Measurements from ENCODE around the gene ANKRD11.
"Not testable (repeated sequence)": the region's sequence is repeated elsewhere in the genome, so short reads cannot be mapped to it uniquely, and the experiment has no call there.

Gene ANKRD11

DNA sequence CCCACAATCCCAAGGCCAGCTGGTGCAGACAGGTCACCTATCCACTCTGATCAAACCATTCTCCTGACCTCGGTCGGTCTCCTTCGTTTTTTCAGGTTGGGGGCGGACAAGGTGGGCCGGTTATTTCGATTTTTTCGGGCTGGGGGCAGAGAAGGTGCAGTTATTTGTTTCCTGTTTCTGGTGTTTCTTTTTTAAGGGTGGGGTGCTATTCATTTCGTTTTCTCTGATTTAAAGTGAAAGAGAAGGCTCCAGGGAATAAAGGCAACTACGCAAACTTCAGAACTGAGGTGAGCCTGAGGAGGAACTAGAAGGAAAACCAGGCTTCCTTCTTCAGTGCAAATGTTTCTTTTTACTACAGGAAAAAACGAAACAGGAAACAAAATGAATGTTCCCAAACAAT, 64.8 kb downstream of the ANKRD11 start:
- no peak for DNase-seq

DNA sequence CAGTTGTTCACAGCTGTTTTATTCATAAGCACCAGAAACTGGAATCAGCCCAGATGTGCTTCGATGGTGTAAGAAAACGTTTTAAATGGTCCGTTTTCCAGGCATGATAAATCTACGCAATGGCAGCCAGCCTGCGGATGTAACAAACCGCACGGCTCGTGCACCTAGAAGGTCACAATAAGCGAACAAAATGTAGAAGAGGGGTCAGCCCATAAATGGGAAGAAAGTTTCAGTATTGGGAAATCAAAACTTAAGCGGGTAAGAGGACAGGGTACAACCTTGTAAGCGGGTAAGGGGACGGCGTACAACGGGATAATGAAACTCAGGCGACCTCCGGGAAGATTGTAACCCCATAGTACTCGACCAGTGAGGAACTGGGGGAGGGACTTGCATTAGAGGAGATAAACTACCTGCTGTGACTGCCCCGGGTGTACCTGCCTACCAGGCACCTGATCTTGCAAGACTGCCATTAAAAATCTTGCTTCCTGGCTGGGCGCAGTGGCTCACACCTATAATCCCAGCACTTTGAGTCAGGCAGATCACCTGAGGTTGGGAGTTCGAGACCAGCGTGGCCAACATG, 66.6 kb downstream of the ANKRD11 start:
- DNase-seq = no peak

DNA sequence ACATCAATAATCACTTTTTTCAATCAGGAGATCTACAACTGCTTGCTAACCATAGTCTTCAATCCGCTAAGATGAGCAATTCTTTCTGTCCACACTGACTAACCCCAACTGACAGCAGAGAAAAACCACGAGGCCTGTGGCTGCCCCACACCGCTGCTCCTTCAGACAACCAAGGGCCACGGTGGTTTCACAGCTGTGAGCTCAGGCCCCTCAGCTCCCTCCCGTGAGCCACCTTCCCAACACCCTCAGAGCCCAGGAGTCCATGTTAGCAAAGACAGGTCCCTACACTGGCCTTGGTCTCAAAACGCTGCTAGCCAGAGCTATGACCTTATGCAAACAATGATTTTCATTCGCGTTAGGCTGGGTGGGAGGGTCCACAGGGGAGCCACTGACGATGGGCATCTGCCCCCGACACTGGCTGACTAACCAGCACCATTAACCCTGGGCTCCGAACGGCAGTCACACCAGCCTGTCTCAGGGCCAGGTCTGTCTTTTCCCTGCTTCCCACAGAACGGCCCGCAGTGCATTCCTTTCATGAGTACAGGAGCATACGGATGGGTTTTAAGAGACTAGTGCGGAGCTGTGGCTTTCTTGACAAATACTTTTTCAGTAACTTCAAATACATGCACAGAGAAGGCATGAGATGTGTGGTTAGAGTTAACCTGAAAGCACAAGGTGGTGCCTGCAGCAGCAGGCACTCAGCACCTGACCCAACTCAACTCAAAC, 67.3 kb downstream of the ANKRD11 start:
- peak; percentile 36 for DNase-seq

DNA sequence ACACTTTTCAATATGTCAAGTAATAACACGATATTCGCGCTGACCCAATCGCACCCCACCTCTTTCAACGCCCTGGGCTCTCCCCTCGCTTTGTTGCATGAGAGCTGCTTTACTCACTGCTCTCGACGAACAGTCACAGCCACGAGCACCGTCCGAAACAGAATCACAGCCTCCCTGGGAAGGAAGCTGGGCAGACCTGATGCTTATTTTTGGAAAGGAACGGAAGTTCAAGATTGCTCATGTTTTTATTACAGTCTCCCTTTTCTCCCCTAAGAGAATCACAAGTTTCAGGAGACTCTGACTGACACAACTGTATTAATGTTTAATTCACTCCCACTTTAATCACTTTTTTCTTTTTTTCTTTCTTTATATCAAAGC, 67.8 kb downstream of the ANKRD11 start:
- DNase-seq = peak; percentile 42

DNA sequence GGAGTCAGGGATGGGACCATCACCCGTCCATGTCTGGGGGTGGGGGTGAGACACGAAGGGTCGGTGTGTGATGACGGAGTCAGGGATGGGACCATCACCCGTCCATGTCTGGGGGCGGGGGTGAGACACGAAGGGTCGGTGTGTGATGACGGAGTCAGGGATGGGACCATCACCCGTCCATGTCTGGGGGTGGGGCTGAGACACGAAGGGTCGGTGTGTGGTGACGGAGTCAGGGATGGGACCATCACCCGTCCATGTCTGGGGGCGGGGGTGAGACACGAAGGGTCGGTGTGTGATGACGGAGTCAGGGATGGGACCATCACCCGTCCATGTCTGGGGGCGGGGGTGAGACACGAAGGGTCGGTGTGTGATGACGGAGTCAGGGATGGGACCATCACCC, 69.1 kb downstream of the ANKRD11 start:
- DNase-seq = not testable (repeated sequence)

DNA sequence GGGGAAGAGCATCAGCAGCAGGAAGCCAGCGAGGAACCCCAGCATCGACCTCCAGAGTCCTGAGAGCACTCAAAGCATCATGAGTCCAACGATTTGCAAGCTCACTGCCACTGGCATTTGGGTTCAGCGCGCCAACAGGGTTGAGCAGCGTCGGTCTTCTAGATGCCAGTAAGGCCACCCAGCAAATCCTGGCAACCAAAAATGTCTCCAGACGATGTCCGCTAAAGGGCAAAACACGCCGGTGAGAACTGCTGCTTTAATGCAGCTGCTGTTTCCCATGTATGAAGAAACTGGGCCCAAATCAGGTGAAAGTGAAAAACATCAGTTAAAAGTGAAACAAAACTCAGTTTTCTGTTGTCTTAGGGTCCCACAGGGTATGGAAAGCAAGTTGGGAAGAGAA, 70.2 kb downstream of the ANKRD11 start:
- no peak for DNase-seq

DNA sequence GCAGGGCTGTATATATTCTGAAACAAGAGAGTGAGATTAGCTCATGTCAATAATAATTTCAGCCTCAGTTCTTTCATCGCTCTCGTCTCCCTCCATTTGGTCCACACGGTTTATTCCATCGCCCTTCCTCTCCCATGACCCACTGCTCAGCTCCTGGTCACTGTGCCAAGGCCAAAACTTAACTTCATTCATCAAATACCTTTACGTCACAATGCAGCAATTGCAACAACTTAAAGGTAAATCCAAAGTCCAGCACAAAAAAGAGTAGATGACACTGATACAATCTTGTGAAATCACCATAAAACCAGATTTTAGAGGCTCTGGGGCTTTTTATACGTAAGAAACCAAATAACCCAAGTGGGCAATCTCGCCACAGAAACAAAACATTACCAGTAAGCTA, 72.0 kb downstream of the ANKRD11 start:
- no peak for DNase-seq

DNA sequence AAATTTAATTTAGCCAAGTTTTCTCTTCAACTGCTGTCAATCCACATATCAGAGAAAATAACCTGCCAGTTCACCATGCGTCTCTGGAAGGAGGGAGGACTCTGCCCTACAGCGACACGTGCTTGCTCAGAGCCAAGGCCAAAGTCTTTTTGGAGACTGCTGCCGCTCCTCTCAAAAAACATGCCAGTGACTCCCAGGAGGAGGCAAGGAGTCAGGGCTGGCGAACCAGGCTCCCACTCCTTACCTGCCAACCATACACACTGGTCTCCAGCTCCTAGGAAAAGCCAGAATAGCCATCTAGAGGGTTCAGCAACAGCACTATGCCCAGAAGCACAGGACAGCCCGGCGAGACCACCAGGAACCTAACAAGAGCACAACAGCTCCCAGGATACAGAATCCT, 73.0 kb downstream of the ANKRD11 start:
- no peak for DNase-seq

DNA sequence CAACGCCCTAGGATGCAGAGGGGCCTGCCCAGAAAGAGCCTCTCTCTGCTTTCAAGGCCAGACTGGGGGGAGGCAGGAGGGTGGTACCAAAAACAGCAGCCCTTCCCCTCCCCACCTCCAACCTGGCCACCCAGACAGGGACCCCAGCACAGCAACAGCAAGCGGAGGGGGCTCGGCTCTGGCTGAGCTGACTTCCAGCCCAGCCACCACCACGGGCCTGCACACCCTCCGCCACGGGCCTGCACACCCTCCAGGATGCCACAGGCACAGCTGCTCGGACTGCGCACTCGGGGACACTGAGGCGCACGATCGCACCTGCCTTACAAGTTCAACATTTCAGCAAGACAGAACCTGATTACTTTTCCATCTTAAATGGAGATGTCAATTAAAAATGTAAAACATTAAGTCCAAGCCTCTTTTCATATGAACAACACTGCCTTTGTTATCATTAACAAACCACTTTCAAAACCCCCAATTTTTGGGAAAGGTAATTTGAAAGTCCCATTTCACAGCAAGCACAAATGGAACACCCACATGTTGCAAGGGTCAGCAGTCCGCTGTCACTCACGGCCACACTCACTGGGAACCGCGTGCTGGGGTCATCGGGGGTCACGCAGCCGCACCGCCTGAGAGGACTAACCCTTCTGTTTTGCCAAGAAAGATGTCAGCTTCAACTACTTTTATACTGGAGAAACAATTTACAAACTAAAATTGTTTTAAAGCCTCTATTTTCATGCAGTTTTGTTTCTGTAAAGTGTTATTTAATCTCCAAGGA, 76.4 kb downstream of the ANKRD11 start:
- no peak for DNase-seq

DNA sequence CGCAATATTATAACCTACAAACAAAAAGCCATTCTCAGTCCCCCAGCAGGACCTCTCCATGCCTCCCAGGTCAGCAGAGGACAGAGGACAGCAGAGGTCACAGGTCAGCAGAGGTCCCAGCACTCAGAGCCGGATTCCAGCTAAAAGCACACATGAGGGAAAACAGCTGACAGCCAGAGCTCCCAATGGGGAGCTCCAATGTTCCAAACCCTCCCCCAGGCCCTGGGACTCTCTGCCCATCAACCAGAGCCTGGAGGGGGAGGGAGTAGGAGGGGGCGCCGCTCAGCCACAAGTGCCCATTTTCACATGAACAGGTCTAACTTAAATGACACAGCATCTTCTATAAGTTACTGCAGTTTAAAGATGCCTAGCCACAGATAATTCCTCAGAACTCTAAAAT, 77.5 kb downstream of the ANKRD11 start:
- DNase-seq = no peak

DNA sequence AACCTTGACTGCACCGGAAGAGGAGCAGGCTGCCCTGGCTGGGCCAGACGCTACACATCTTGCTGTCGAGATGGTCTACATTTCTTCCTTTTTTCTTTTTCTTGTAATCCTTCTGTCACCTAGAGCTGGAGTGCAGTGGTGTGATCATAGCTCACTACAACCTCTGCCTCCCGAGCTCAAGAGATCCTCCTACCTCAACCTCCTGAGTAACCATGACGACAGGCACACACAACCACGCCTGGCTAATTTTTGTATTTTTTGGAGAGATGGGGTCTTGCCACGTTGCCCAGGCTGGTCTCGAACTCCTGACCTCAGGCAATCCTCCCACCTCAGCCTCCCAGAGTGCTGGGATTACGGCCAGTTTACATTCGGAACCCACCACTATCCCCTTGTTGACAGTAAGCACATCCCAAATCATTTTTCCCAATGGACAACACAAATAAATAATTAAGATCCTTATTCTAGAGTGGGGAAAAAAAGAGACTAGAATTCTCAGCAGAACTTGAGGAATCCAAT, 79.0 kb downstream of the ANKRD11 start:
- DNase-seq = no peak

DNA sequence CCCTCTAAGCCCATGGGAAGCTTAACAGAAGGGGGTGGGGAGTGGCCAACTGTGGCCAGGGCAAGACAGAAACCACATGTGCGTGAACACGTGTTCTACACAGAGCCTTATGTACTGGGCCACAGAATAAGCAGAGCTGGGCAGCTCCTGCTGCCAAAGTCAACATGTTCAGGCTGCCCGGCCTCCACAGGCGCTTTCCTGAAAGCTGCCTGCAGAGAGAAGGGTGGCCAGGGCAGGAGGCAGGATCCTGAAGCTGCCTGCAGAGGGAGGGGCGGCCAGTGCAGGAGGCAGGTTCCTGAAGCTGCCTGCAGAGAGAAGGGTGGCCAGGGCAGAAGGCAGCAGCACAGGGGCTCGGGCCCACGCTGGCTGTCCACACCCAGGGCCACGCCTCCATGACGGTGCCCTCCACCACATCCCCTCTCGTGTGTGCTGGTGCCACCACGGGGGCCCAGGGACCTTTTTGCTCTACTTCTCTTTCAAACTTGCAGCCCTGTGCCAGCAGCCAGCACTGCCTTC, 79.5 kb downstream of the ANKRD11 start:
- no peak for DNase-seq

DNA sequence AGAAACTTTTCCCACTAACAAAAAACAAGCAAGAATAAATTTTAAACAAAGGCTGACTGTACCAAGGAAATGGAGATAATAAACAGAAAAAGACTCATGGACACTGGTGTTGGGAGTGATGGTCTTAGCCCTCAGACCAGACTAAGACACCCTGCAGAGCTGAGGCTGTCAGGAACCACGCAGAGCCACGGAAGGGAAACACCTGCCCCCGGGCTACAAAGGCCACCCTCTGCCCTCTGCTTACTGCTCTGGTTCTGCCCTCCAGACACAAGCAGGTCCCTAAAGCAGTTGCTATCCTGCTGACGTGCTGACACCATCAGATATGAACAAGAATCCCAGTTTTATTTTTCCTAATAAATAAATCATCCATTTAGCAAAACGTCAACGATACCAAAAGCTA, 80.0 kb downstream of the ANKRD11 start:
- no peak for DNase-seq

DNA sequence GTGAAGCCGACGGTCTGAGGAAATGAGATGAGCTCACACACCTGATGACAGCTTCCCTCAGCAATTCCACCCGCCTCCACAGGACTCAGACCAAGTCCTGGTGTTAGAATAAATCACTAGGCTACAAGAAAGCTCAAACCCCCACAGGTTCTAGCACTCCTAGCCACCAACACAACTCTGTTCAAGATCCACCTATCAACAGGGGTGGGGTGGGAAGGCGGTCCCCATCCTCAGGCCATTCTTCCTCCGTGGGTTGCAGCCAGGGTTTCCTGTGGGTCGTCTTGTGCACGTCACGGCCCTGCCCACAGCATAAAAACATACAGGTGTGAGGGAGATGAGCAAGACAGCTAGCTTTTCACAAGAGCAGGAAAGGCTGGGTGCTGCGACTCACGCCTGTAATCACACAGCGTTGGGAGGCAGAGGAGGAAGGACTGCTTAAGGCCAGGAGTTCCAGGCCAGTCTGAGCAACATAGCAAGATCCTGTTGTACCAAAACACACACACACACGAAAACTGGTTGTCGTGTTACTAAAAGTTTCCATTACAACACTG, 81.1 kb downstream of the ANKRD11 start:
- peak; percentile 38 for DNase-seq

DNA sequence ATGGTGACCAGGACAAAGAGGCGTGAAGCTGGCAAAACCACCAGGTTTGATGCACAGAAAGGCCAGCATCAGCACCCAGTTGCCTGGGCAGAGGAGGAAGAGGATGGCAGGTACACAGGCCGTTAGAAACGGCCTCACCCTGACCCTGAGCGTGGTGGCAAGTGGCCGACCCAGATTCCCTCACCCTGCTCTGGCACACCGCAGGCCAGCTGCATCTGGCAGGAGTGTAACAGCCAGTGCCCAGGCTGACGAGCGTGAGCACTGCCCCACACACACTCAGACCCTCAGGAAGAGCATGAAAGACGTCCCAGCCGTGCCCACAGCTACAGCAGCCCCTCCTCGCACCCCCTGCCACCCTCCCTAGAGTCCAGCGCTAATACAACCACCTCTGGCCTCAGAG, 82.0 kb downstream of the ANKRD11 start:
- no peak for DNase-seq

DNA sequence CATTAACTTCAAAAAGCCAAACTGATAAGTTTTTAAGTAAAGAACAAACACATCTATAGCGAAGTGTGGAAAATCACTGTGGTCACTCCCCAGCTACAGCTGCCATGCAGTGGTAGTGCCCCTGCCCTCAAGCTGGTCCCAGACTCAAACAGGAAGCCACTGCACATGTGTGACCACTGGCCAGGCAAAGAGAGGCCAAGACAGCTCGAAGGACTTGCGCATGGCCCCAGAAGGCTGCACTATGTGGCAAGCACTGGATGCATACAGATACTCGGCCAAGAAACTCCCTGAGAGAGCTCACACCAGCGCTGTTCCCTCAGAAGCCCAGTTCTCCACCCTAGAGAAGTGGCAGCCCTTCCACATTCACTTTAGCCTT, 82.4 kb downstream of the ANKRD11 start:
- DNase-seq = no peak

DNA sequence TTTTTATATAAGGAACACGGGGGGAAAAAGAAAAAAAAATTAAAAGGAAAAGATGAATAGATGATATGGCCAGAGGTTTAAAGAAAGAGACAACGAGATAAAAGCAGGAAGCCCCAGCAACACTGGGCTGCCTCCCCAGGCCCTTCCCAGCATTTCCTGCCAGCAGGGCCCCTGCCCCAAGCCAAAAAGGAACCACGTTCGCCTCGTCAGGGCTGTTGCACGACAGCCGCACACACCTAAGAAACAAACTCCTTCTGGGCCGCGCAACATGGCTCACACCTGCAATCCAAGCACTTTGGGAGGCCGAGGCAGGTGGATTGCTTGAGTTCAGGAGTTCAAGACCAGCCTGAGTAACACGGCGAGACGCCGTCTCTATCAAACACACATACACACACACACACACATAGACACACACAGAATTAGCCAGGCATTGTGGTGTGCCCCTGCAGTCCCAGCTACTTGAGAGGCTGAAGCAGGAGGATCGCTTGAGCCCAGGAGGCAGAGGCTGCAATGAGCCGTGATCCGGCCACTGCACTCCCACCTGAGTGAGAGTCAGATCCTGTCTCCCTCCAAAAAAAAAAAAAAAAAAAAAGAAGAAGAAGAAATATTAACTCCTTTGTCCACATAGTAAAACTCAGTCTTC, 83.0 kb downstream of the ANKRD11 start:
- DNase-seq = no peak

DNA sequence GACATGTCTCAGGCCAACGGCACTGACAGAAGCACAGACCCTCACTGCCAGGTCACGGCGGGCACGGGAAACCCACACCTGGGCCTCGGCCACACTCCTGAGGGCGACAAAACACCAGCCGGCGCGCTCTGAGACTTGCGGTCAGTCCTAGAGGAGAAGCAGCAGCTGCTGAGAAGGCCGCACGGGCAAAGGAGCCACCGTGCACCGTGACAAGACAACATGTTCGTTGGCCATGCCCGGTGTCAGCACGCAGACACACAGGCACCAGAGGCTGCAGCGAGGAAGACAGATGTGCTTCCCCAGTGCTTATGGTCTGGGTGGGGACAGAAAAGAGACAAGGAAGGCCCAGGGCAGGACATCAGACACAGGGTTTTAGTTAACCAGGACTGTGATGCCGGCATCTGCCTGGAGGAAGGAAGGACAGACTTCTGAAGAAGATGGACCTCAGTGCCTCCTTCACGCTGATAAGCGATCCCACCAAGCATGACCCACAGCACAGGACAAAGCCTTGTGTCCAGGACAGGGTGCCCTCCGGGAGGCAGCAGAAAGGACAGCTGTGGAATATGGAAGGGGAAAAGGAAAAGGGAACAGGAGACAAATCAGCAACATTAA, 84.0 kb downstream of the ANKRD11 start:
- no peak for DNase-seq

DNA sequence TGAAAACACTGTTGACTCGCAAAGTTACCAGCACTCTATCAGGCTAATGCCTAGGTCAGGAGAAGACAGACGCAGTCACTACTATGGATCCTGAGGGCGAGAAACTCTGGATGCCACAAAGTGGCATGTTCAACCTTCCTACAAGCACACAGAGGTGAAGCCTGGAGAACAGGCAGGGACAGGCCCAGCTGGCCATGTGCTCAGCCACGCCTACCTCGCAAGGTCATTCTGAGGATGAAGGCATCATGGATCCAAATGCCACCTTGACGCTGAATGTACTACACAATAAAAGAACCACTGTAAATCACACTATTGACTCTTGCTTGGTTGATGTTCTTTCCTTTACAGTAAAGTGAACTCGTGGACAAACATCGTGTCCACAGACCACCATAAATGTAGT, 85.8 kb downstream of the ANKRD11 start:
- no peak for DNase-seq

DNA sequence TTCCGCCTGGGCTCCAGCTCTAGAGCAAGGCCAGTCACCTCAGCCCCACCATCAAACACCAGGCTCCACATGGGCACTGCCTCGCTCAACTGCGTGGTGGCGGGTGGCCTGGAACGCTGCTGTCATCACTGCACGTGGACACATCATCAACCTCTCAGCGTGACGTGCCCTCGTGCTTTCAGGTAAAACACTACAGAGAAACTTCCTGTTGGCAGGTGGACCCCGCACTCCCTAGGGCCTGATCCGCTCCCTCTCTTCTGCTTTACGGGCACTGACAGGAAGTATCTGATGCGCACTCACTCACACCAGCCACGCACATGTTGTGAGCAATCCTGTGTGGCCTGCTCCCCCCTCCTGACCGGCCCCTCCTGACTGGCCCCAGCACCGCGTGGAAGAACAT, 87.4 kb downstream of the ANKRD11 start:
- DNase-seq = peak; percentile 18

DNA sequence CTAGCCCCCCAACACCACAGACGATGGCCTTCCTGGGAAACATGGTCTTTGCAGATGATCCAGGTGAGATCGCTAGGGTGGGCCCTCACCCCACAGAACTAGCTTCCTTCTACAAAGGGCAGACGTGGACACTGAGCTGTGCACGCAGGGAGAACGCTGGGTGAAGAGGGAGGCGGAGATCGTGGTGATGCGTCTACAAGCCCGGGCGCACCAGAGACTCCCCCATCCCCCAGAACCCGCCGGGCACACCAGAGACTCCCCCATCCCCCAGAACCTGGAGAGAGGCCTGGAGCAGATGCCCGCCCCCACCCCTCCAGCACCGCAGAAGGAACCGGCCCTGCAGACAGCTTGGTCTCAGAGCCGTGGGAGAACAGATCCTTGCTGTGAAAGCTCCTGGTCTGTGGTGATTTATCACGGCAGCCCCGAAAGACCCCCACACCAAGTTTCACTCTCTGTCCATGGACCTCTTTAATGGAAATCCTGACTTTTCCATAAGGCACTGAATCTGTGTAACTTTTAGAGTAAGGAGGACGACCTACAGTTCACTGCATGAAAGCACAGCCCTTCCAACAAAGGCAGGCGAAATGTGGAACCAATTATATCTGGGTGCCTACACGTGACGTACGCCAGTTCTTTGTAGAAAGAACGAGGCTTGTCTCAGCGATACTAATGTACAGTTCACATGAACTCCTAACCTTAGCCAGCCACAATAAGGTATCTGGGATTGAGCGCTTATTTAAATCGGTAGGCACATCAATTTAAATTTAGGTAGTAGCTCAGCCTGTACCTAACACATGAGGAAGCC, 88.5 kb downstream of the ANKRD11 start:
- DNase-seq = no peak

DNA sequence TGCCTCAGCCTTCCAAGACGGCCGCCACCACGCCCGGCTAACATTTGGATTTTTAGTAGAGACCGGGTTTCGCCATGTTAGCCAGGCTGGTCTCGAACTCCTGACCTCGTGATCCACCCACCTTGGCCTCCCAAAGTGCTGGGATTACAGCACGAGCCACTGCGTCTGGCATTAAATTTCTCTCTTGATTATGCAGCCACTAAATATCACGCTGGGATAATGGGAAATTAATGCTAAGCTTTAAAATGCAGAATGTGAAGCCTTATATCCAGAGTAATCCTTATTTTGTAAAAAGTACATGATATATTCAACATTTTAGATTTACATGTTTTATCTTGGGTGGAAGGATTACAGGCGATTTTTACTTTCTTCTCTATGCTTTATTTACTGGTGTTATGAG, 89.2 kb downstream of the ANKRD11 start:
- DNase-seq = no peak
